Right ventricle myocardium superior (tissue), 1 donor: ENCODE data around the gene MVD. TPM values are rescaled to one million over a fixed set of nuclear protein-coding genes. Genes with fewer than 3 reads are reported as not detected.
"Not testable (repeated sequence)": the region's sequence is repeated elsewhere in the genome, so short reads cannot be mapped to it uniquely, and the experiment has no call there.

Experiments used
- ATAC-seq: fragments of 200-7000 bp; cut with Tn5 transposase; one replicate; pipeline ENCODE4 v1.9.1; 2020; ENCODE audit warnings: mild to moderate bottlenecking; ENCODE audit not compliant: poor library complexity
- DNase-seq: peaks from one replicate; pipeline ENCODE4 v3.0.0-alpha.2; 2020
- intact Hi-C: fragments of 100-400 bp; cut with DNase I; formaldehyde crosslinking; loops from one replicate; pipeline ENCODE4 v1.11.2; 2022
- total RNA-seq: library from RNA; stranded (reverse); fragmentation: NEBNext Ultra II Directional; extraction: Animal tissue kit (Norgen Biotek cat#: 25700); gene quantifications from one replicate; pipeline ENCODE4 v1.2.1, GENCODE V29; 2021
- donor health status: DM: no; HTN: yes; CAD: no; lungs with severe emphysema.

MVD gene
- total RNA-seq, 1 donor from 2014 or later, result 21.9 TPM

- DNase-seq (no peak), ATAC-seq (peak; percentile 35)
- intact Hi-C loops, result no loop called here
Observed at GRCh38 chr16:88618956-88619667, 43.8 kb downstream of the MVD start.

DNA sequence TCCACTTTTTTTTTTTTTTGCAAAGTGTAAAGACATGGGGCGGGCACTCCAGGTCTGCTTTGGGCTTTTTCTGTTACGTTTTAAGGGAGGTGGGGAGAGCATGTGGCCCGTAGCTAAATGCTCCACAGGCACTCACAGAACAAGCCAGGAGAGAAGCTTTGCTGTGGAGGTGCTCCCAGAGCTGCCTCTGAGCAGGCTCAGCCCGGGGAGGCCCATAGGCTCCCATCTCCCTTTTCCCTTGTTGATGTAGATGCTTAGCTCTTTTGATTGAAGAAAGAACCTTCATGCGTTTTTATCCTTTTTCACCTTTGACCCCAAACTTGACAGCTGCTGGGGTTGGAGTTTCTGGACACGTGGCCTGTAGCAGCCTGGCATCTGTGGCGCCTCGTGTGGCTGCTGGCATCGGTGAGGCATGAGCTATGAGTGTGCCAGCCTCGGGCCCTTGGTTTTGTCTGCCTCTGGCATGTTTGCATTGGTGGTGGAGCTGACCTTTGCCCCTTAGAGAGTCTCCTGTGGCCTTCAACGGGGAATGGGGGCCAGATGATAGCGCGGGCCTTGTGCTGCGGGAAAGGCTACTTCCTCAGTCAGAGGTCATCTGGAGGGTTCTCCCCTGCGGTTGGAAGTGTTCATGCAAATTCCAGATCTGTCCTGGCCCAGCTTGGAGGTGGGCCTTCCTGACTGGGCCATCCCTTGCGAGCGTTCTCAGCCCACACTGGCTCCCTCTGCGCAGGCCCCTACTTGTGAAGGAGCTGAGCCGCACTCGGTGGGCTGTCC lies 44.5 kb downstream of the MVD start:
- DNase-seq, result no peak
- ATAC-seq, result peak; percentile 28
- intact Hi-C loops, result no loop called here

DNA sequence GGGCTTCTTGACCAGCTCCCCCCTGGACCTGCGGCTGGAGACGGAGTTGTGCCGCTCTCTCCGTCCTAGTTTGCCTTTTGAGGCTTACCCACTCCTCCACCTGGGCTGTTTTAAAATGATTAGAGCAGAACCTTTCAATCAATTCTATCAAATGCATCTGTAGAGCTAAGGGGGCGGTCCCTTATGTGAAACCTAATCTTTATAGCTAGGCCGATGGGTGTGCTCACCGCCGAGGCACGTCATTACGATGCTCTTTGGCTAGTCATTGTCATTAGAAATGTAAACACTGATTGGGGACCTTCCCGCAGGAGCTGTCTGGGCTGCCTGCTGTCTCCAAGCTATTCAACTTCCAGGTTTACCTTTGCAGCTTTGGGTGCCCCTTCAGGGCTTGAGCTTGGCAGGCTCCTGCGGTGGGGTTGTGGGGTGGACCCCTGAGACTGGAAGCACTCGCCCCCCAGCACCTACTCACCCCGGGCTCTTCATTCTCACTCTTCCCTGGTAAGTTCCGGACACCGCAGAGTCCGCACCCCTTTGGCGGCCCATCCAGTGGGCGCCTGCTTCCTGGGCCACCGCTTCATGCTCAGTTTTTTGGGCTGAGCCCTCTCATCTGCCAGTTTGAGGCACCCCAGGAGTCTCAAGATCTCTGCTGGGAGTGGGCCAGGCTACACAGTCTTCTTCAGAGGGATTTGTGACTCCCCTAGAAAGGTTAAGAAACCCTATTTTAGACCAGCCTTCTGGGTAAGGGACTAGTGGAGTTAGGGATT lies 45.4 kb downstream of the MVD start:
- ATAC-seq (no peak), DNase-seq (no peak)
- intact Hi-C loops, result no loop called here

GRCh38 chr16:88616736-88617135 lies 46.2 kb downstream of the MVD start:
- no peak for DNase-seq
- ATAC-seq, result no peak
- intact Hi-C loops, result no loop called here

DNA sequence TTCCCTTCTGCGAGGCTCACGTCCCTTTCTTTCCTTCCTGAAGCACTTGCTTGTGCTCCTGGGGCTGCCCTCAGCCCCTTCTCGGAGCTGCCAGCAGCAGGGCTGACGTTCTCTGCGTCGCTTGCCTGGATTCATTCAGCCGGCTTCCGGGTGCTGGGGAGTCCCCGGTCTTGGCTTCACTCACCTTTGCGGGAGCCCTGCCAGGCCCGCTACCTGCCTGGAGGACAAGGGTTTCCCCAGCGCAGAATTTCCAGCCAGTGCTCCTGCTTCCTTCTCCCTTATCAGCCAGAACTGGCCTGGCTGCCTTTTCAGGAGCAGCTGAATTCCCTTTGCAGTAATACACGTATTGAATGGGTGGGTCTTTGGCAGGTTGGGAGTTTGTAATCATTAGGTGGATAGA lies 46.6 kb downstream of the MVD start:
- DNase-seq (no peak), ATAC-seq (peak; percentile 10)
- intact Hi-C loops, result no loop called here

- DNase-seq (no peak), ATAC-seq (no peak)
- intact Hi-C loops, result no loop called here
Observed at GRCh38 chr16:88614818-88615580, 47.9 kb downstream of the MVD start.

DNA sequence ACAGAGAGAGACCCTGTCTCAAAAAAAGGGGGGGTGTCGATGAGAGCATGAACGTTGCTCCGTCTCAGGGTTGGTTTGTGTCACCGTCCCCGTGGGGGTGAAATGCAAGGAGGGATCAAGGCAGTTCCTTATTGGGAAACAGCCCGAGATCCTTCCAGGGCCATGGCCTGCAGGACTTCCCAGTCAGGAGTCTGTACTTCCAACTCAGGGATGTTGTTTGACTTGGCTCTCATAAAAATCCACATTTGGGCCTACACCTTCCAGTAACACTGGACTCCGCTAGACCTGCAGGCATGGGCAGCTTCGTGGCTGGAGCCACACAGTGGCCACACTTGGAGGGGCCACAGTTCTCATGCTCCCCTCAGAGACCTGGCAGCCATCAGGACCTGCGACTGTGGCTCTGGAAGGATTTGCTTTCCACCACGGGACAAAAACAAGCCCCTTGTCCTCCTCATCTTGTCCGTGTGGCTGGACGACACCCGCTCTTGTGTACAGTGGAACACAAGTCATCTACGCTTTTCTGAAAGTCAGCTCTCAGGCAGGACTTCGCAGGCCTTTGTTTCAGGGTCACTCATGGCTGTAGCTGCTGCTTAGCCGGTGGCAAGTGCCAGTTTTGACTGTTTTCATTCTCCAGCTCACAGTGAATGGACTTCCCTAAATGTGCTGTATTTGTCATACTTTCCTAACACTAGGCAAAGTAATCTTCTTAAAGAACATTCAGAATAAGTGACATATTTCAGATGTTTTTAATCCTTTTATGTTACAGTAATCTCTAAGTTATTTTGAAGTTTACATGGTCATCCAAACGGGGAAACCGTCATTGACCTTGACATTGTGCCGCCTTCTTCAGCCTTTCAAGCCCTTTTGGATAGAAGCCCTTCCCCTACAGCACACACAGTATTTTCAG lies 48.7 kb downstream of the MVD start:
- ATAC-seq, result no peak
- intact Hi-C loops, result no loop called here

DNA sequence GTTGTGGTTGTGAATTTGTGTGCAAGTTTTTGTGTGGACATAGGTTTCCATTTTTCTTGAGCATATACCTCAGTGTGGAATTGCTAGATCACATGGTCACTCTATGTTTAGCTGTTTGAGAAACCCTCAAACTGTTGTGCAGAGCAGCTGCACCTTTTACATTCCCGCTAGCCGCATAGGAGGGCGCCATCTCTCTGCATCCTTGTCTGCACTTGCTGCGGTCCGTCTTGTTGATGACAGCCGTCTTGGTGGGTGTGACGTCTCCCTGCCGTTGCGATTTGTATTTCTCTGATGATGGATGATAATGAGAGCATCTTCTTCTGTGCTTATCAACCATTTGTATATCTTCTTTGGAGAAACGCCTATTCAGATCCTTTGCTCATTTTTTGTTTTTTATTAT lies 49.6 kb downstream of the MVD start:
- intact Hi-C loops, result no loop called here
- ATAC-seq, result no peak

More for the DNA sequence above, 48.7 kb downstream of the MVD start:
- DNase-seq, result no peak

DNA sequence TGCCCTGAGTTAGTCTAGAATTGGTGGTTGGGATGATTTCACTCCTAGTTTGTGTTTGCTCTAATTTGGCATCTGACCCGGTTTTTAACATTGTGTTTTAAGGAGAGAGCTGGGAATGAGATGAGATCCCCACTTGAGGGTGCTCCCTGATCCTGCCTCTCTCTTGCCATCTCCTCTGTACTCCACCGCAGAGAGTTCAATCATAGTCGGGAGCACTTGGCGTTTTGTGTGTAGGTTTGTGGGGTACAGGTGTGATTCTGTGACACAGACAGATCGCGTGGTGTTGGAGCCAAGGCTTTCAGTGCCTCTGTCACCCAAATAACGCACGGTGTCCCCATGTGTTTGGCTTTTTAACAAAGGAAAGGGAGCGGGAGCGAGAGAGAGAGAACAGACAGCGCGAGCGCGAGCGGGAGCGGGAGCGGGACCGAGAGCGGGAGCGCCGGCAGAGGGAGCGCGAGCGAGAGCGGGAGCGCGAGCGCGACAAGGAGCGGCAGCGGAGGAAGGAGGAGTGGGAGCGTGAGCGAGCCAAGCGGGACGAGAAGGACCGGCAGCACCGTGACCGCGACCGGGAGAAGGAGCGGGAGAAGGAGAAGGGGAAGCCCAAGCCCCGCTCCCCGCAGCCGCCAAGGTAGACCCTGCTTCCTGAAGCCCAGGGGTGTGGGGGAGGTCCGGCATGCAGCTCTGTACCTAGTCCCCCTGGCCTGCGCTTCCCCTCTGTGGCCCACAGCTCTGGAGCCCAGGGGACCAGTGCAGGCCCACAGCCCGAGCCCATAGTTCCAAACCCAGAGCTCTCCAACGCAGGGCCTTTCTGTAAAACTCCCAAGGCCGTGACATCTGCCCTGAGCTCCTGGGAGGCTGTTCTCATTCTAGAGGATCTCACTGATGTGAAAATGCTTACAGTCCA lies 51.7 kb downstream of the MVD start:
- ATAC-seq, result no peak
- intact Hi-C loops, result no loop called here
- no peak for DNase-seq

More for the DNA sequence above, 49.6 kb downstream of the MVD start:
- DNase-seq, result no peak

DNA sequence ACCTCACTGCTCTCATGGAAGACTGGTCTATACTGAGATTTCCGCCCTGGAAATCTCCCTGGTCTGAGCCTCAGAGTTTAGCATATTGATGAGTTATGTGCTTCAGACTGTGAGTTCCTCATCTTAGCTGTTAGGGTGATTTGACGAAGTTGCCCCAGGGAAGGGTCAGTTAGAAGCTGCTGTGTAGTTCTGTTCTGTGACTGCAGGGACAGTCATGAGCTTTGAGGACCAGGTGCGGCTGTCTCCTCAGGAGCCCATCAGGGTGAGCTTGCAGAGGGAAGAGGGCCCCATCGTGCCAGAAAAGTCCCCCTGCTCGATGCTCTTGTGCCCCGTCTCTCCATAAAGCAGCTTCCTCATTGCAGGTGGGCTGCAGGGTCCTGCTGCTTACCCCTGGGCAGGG lies 52.8 kb downstream of the MVD start:
- no peak for ATAC-seq
- intact Hi-C loops, result no loop called here
- no peak for DNase-seq

DNA sequence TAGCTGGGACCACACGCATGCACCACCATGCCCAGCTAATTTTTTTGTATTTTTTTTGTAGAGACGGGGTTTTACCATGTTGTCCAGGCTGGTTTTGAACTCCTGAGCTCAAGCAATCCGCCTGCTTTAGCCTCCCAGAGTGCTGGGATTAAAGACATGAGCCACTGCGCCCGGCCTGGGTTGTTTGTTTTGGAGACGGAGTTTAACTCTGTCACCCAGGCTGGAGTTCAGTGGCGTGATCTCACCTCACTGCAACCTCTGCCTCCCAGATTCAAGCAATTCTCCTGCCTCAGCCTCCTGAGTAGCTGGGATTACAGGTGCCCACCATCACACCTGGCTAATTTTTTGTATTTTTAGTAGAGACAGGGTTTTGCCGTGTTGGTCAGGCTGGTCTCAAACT lies 53.5 kb downstream of the MVD start:
- ATAC-seq, intact Hi-C loops, DNase-seq: not testable (repeated sequence)

DNA sequence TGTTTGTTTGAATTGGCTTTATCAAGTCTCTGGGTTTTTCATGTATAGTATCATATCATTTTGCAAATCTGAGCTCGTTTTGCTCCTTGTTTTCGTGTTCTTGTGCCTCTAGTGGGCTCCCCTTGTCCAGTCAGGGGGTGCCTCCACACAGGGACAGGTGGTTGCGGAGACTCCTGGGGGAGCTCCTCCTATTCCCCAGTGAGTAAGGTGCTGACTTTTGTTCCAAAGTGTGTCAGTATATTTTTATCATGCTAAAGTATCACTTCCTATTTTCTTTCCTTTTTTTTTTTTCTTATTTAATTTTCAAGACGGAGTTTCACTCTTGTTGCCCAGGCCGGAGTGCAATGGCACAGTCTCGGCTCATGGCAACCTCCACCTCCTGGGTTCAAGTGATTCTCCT lies 54.8 kb downstream of the MVD start:
- intact Hi-C loops, result no loop called here
- DNase-seq (no peak), ATAC-seq (no peak)

DNA sequence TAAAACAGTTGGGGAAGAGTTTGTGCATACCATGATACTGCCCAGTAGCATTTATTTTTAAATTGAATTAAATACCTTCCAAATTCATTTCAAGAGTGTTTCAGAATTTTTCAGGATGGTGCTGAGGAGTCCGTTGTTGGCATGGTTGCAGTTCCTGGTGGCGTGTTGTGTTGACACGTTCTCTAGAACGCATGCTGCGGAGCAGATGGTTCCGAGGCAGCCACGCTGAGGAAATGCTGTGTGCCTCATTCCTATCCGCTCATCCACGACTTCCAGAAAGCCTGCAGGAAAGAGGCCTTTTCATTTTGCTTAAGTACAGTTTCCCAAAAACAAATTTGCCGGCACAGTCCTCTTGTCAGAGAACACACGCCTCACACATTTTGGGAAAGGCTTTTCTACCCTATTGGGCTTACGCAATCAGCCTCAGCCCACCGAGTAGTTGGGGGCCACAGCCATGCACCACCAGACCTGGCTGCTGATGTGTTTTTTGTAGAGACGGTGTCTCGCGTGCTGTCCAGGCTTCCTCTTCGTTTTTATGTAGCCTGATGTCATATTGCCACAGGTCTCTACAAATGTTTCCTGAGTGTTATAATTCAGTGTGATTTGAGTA lies 56.6 kb downstream of the MVD start:
- DNase-seq, result no peak
- ATAC-seq, result no peak
- intact Hi-C loops, result no loop called here

DNA sequence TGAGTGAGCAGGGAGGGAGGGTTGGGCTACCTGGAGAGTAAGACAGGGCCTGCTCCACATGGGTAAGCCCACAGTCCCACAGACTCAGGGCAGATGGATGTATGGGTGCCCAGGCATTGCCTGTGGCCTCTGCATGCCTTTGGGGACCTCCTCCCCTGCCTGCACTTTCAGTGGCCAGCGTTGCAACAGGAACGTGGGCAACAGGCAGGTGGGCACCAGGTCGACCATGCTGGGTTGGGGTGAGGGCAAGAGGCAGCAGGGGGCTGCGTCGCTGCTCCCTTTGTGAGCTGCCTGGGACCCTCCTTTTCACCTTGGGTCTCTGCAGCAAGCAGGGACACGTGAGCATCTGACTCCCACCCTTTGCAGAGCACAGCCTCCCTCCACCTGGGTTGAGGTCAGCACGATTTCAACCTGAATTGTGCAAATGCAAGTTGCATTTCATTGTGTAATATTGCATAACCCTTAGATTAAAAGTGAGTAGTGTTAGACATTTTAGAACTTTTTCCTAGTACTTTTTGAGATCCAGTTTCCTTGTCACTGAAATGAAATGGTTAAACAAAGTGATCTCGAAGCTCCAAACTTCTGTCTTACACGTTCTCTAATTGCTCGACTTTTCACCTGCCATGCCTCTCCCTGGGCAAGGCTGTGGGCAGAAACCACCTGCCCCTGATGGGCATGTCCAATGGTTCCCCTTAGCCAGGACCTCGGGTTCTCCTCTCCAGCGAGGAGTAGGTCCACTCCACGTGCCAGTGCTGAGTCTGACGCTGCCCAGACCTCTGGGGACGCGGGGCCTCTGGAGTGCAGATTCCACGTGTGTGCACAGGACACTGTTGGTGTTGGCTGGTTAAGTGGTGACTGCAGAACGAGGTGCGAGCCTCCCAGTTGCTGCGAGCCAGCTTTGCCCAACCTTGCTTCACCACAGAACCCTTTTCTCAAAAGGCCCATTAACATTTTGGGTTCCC lies 57.4 kb downstream of the MVD start:
- intact Hi-C loops, result no loop called here
- no peak for DNase-seq
- peak; percentile 65 for ATAC-seq

DNA sequence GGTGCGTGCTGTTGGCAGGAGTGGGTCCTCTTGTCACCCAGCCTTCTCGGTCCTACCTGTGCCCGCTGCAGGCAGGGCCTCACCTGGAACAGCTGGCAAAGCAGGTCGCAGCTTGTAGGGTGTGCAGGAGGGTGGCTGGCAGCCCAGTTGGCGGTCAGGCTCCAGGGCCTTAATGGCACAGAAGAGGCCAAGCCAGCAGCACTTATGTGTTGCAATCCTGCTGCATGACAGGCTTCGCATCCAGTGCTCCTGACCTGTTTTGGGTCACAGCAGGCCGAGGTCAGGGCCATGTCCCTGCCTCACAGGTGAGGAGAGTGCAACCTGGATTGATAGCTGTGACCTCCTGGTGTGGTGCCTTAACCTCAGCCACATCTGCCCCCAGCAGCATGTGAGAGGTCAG lies 60.8 kb downstream of the MVD start:
- no peak for DNase-seq

More for the DNA sequence above, 60.8 kb downstream of the MVD start:
- intact Hi-C loops, result no loop called here
- ATAC-seq, result no peak
